EL (cell line): Measurements from ENCODE around the gene ZSWIM5.
"Not testable (repeated sequence)": the region's sequence is repeated elsewhere in the genome, so short reads cannot be mapped to it uniquely, and the experiment has no call there.

Experiments used
- DNase-seq: peaks from one replicate; pipeline ENCODE4 v3.0.0-alpha.2; 2016

The ZSWIM5 gene

DNA sequence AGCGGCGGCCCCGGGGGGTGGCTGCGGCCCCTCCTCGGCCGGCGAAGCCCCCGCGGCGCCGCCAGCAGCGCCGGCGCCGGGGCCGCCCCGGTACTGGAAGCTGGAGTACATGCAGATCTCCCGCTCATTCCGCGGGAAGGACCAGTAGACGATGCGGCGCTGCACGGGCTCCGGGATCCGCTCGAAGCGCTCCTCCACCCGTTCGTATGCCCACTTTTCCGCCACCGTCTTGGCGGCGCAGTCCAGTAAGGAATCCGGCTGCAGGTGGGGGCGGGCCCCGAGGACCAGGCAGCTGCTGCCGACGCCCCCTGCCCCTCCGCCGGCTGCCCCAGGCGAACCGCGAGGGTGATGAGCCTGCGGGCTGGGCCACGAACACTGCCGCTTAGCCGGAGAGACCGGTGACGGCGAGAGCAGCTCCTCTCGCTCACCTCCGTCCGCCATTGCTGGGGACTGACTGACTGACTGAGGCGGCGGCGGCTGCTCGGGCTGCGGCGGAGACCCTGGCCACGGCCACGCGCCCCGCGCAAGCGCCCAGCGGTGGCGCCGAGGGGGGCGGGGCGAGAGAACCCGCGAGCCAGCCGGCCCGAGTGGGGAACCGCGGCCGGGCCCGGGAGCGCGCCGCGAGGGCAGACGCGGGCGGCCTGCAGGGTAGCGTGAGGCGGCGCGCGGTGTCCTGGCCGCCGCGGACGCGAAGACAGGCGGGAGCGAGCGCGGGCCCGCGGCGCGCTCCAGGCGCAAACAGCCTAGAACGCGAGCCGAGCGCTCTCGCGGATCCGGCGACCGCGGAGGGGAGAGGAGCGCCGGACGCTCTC is at the start of gene ZSWIM5:
Gene ZSWIM5, minus strand, starts transcription at position 696 of the 812 bp plus-strand sequence. Its CDS starts 255 bp downstream, at position 441.
- peak; percentile 66 for DNase-seq

DNA sequence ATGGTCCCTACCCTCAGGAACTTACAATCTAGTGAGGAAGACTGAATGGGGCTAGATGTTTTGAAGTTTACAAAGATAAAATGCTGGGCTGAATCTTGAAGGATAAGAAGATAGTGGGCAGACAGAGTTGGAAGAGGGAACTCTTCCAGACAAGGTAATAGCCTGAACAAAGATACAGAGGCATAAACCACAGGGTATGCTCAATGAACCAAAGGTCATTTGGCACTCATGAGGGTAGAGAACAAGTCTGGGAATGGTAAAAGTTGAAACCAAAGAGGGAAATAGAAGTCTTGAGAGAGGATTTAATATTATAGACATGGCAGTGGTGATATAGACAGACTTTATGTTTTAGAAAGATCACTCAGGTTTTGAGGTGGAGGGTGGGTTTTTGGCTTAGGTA is 48.1 kb upstream of the ZSWIM5 start:
- no peak for DNase-seq

DNA sequence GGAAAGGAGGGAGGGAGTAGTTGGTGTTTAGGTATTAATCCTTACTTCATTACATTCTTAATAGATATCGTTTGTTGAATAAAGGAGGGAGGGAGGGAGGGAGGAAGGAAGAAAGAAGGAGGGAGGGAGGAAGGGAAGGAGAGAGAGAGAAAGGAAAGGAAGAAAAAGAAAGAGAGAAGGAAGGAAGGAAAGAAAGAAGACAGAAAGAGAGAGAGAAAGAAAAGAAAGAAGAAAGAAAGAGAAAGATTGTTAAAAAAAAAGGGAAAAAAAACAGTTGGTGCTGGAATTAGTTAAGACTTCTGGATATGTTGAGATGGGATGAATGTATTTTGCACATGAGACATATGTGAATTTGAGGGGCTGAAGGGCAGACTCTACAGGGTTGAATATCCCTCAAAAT is 44.1 kb upstream of the ZSWIM5 start:
- no peak for DNase-seq

DNA sequence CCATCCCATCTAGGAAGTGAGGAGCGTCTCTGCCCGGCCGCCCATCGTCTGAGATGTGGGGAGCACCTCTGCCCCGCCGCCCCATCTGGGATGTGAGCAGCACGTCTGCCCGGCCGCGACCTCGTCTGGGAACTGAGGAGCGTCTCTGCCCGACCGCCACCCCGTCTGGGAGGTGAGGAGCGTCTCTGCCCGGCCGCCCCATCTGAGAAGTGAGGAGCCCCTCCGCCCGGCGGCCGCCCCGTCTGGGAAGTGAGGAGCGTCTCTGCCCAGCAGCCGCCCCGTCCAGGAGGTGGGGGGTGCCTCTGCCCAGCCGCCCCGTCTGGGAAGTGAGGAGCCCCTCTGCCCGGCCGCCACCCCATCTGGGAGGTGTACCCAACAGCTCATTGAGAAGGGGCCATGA is 41.6 kb upstream of the ZSWIM5 start:
- DNase-seq, result not testable (repeated sequence)

DNA sequence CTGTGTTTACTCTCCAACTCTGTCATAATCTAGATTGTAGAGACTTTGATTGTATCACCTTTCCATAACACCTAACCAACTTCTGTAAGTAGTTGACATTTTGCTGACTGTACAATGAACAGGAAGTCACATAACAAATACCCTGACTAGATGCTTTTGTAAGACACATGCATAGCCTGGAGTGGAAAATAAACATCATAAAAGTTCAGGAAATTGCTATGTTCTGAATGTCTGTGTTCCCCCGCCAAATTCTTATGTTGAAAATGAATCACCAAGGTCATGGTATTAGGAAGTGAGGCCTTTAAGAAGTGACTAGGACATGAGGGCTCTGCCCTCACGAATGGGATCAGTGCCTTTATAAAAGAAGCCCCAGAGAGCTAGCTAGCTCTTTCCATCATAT is 40.4 kb upstream of the ZSWIM5 start:
- DNase-seq, result peak; percentile 92

DNA sequence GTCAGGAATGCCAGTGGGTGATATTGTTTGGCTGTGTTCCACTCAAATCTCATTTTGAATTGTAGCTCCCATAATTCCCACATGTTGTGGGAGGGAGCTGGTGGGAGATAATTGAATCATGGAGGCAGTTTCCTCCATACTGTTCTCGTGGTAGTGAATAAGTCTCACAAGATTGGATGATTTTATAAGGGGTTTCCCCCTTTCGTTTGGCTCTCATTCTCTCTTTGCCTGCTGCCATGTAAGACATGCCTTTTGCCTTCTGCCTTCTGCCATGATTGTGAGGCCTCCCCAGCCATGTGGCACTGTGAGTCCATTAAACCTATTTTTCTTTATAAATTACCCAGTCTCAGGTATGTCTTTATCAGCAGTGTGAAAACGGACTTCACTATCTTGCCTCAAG is 40.0 kb upstream of the ZSWIM5 start:
- not testable (repeated sequence) for DNase-seq

DNA sequence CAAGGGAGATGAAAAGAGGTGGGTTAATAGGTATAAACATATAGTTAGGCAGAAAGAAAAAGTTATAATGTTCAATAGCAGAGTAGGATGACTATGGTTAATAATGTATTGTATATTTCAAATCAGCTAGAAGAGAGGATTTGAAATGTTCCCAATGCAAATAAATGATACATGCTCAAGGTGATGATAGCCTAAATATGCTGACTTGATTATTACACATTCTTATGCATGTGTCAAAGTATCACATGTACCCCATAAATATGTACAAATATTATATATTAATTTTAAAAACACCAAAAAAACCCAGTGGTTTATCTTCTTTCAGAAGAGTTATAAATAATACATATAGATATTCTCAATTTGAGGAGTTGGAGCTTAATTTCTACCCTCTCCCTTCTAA is 38.3 kb upstream of the ZSWIM5 start:
- no peak for DNase-seq

DNA sequence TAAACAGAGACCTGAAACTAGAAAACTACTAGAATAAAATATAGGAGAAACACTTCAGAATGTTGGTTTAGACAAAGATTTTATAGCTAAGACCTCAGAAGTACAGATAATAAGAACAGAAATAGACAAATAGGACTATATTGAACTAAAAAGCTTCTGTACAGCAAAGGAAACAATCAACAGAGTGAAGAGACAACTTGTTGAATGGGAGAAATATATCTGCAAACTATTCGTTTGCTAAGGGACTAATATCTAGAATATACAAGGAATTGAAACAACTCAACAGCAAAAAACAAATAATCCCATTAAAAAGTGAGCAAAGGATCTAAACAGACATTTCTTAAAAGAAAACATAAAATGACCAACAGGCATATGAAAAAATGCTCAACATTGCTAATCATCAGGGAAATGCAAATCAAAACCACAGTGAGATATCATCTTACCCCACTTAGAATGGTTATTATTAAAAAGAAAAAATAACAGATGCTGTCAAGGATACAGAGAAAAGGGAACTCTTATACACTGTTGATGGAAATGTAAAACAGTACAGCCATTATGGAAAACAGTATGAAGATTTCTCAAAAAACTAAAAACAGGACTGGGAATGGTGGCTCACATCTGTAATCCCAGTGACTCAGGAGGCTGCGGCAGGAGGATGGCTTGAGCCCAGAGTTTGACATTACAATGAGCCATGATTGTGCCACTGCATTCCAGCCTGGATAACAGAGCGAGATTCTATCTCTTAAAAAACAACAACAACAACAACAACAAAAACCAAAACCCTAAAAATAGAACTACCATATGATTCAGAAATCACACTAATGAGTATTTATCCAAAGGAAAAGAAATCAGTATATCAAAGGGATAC is 37.3 kb upstream of the ZSWIM5 start:
- DNase-seq, result peak; percentile 16

DNA sequence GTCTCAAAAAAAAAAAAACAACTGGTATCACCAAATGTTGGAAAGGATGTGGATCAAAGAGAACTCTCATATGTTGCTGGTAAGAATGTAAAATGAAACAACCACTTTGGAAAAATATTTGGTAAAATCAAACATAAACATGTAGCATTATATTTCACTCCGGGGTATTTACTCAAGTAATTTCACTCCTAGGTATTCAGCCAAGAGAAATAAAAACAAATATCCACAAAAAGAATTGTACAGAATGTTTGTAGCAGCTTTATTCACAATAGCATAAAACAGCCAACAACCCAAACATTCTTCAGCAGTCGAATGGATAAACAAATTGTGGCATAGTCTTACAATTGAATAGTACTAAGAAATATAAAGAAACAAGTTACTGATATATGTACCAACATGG is 32.4 kb upstream of the ZSWIM5 start:
- no peak for DNase-seq

DNA sequence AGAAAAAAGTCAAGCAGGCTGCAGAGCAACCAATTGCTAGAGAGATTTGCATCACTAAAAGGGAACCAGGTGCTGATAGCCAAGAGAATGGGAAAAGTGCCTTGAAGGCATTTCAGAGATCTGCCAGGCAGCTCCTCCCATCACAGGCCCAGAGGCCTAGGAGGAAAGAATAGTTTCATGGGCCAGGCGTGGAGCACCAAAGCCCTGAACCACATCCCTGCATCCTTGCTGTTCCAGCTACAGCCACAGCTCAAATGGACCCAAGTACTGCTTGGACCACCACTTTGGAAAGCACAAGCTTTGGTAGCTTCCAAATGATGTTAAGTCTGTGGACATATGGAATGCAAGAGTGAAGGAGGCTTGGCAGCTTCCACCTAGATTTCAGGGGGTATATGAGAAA is 29.7 kb upstream of the ZSWIM5 start:
- no peak for DNase-seq

DNA sequence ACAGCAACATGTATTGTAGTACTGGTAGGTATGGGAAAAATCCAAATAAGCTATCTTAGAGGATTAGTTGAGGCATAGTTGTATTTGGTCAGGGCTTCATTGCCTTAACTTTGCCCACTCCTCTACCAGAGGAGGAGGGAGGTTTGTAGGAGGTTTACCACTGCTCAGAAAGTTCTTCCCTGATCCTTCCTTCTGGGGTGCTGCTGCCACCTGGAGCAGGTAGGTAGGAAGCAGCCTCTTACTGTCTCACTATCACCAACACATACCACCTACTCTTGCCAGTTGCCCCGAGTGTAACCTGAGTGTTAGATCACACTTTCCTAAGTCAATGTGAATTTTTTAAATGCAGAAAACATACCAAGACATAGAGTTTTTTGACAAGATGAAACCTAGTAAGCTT is 24.1 kb upstream of the ZSWIM5 start:
- DNase-seq, result no peak

DNA sequence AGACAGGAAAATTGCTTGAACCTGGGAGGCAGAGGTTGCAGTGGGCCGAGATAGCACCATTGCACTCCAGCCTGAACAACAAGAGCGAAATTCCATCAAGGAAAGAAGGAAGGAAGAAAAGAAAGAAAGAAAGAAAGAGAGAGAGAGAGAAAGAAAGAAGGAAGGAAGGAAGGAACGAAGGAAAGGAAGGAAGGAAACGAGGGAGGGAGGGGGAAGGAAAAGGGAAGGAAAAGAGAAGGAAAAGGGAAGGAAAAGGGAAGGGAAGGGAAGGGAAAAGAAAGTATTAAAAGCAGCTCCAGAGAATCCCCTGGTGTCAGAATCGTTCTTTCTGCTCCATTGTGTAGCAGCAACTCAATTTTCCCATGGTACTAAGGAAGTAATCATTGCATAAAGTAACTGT is 19.2 kb upstream of the ZSWIM5 start:
- DNase-seq, result no peak

DNA sequence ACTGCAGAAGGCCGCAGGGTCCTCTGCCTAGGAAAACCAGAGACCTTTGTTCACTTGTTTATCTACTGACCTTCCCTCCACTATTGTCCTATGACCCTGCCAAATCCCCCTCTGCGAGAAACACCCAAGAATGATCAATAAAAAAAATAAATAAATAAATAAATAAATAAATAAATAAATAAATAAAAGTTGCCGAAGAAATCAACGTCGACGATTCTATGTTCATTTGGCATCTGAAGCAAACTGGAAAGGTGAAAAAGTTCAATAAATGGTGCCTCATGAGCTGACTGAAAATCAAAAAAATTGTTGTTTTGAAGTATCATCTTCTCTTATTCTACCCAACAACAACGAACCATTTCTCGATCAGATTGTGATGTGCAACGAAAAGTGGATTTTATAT is 17.3 kb upstream of the ZSWIM5 start:
- DNase-seq, result not testable (repeated sequence)

DNA sequence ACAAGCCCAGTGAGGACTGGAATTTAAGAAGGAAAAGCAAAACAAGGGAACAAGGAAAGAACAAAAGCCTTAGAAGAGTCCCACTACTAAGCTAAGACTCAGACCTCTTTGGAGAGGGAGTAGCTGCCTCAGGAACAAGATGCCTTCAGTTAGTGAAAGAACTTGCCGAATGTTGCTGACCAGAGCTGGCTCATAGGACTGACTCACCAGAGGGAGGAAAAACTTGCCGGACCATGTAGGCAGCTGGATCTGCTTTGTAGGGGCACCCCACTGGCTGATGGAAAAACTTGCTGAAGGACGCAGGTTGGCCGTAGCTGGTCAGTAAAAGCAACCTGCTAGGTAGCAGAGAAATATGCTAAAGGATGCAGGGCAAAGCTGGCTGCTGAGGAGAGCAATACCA is 15.3 kb upstream of the ZSWIM5 start:
- peak; percentile 23 for DNase-seq

DNA sequence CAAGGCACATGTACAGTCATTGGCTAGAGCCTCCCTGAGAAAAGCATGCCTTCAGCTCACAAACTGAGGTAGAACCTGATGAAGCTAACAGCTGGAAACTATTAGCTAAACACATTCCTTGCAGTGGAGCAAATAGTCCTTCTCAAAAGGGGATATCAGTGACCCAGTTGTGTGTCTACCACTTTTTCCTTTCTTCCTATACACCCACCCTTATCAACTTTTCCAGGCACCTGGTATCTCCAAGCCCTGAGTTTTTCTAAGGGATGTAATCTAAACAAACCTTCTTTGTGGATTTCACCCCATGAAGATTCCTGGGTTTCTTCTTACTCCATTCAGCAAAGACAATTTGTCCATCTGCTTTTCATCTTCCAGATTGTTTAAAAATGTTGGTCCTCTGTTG is 10.5 kb upstream of the ZSWIM5 start:
- no peak for DNase-seq

DNA sequence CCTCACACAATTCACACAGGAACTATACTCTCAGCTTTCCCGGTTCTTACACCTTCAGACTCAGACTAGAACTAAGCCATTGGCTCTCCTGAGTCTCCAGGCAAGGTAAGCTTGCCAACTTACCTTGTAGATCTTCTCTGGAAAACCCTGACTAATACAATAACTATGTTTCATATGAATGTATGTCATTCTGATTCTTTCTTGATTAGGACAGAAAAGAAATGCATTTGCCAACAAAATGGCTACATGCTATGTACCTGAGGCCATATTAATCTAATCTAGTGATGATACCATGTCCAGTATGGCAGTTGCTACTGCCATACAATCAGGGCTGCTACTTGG is 9.8 kb upstream of the ZSWIM5 start:
- no peak for DNase-seq

DNA sequence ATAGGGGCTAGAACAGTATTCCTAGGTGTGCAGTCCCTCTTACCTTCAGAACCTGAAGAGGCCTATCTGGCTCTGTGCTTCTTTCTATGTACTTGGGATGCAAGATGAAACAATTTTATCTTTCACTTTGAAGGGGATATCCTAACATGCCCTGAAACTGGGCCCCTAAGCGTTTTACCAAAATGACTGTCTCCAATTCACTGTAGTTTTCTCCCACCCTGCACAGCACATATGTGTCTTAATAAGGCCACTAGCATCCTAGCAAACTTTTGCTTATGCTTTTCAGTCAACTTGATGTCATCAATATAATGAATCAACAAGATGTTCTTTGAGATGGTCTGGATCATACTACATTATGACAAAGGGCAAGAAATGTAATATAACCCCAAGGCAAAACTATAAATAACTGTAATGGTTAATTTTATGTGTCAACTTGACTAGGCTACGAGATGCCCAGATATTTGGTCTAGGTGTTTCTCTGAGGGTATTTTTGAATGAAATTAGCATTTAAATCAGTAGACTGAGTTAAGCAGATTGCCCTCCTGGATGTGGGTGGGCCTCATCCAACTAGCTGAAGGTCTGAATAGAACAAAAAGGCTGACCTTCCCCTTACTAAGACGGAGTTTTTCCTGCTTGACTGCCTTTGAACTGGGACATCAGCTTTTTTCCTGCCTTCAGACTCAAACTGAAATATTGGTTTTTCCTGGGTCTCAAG is 9.2 kb upstream of the ZSWIM5 start:
- DNase-seq, result no peak

DNA sequence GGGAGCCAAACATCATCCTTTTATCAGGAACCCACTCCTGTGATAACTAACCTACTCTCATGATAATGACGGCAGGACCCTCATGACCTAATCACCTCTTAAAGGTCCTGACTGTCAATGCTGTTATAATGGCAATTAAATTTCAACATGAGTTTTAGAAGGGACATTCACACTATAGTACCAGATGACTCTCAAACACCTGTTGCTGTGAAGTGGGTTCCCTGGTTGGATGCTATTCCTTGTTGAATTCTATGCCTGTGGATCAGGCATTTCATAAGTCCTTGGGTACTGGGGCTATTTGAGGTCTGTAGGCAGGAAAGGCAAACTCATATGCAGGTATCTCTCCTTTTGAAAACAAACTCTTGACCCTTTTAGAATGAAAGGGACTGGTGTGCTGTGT is 7.5 kb upstream of the ZSWIM5 start:
- DNase-seq, result no peak

DNA sequence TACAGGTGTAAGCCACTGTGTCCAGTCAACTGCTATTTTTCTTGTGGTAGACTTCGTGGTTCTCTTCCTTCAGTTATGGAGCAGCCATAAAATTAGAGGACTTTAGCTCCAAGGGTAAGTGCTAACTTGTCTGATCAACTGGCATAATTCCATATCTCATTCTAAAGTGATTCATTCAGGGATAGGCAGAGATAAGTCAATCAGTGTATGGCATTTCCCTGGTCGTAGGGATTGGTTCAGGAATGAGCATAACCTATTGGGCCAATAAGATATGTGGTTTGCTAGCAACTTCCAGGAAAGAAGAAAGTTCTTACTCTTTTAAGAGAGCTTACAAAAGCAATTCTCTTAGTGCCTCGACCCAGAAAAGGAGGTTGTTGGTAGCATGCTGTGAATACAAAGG is 4.7 kb upstream of the ZSWIM5 start:
- DNase-seq, result no peak

DNA sequence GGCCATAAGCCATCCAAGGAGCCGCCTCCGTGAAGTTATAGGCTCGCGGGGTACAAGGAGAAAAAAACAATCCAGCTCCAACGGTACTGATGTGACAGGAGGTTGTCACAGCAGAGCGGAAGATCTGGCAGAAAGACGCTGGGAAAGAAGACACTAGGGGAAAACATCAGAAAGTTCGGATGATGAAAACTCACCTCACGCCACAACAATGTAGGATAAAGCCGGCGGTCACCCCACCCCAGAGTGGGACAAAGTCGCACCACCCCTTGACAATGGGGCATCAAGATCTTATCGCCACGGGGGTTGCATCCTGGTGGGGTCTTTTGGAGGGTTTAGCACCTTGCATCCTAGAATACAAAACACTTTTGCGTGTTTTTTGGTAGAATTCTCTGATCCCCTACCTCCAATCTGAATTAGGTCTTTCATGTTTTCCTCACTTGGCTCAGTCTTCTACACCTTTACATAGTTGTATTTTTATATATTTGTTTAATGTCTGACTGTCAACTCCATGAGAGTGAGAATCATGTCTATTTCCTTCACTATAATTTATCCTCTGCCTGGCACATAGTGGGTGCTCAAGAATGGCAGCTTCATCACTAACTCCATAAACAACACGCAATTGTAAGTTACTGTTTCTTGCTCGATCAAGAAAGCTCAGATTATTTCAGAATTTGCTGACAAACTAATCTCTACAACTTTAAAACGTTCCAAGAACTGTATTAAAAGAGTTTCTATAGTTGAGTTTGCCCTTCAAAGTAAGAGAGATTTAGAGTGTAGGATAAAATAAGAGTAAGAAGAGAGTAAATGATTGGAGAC is 611 bp upstream of the ZSWIM5 start:
- DNase-seq, result no peak

DNA sequence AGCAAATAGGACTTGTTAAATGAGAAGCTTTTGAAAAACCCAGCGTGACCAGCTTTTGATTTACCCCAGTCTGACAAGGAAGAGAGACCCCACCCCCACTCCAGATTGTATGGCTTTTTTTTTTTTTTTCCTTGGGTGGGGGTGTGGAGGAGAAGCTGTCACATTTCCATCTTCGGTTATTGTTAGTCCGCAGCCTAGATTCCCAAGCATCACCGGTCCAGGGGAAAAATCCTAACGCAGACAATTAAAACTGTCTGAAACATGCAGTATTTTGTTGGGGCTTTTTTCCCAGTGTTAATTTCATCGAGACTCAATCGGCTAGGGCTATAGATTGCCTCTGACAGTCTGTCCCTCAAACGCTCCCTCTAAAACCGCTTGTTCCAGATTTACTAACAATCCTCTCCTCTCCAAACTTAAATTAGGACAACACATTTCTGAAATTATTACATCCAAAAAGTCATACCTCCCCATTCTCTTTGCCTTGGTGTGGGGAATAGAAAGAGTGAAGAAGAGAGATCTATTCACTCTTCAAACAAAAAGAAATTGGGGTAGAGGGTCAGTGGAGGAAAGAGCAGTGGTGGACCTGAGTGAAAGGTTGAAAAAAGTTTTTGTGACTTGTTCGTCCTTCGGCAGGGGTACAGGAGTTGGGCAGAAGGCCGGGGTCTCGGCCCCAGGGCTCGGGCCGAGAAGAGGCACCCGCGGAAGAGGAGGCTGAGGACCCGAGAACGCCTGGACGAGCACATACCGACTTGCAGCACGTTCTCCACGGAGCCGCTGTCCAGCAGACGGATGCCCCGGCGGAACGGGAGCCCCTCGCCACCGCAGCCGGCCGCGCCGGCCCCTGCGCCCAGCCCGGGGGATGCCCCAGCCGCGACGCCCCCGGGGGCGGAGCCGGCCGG is 1.1 kb downstream of the ZSWIM5 start:
- DNase-seq, result peak; percentile 53
